AG09309 (cell line): ENCODE data around the gene TTLL9.

ENCODE experiments used
- DNase-seq: peaks from one replicate; pipeline ENCODE4 v3.0.0-alpha.2; 2010; ENCODE audit warnings: low read depth
- H3K4me3 ChIP-seq: 2 replicates; pipeline ENCODE4 v1.5.1; 2011; ENCODE audit warnings: mild to moderate bottlenecking, low read depth, low read length, moderate library complexity; ENCODE audit not compliant: control insufficient read depth
- CTCF ChIP-seq: IDR thresholded peaks from 2 replicates; pipeline ENCODE4 v1.5.1; 2011; ENCODE audit warnings: mild to moderate bottlenecking, low read depth, low read length, inconsistent platforms; ENCODE audit not compliant: insufficient read depth, control insufficient read depth; ENCODE audit errors: missing control alignments

Gene TTLL9

GRCh38 chr20:31881945-31882344, 11.5 kb downstream of the TTLL9 start:
- H3K4me3 ChIP-seq = no peak overlapping the region
- DNase-seq = no peak
- no peak for TF ChIP-seq CTCF

GRCh38 chr20:31883829-31884228, 13.4 kb downstream of the TTLL9 start:
- no peak overlapping the region for H3K4me3 ChIP-seq
- no peak for DNase-seq
- no peak for TF ChIP-seq CTCF

GRCh38 chr20:31890646-31891045, 20.2 kb downstream of the TTLL9 start:
- DNase-seq = no peak
- H3K4me3 ChIP-seq = no peak overlapping the region
- no peak for TF ChIP-seq CTCF

GRCh38 chr20:31894980-31895675, 24.7 kb downstream of the TTLL9 start:
- H3K4me3 ChIP-seq = no peak overlapping the region
- peak; percentile 74 for DNase-seq
- no peak for TF ChIP-seq CTCF

GRCh38 chr20:31896049-31896448, 25.6 kb downstream of the TTLL9 start:
- no peak for TF ChIP-seq CTCF
- DNase-seq = no peak
- H3K4me3 ChIP-seq = no peak overlapping the region

- no peak for TF ChIP-seq CTCF
- DNase-seq = no peak
- no peak overlapping the region for H3K4me3 ChIP-seq
Measured at GRCh38 chr20:31897541-31897940, 27.1 kb downstream of the TTLL9 start.
